PC-9 (cell line): Measurements from ENCODE around the gene PER1. TPM values are rescaled to one million over a fixed set of nuclear protein-coding genes. Genes with fewer than 3 reads are reported as not detected.

ENCODE experiments used
- BruUV-seq: library from RNA; stranded (reverse); fragments of 400-500 nt; replicated peaks from 2 replicates; lab custom pipeline; 2021; lab: Mats Ljungman, UMichigan
- CTCF ChIA-PET: fragments of 300-600 bp; sonication (Branson Sonifier 250); formaldehyde crosslinking; loops from one replicate; lab custom pipeline; 2022; ENCODE audit warnings: antibody characterized with exemption; lab: Charles Lee
- POLR2A ChIA-PET: fragments of 300-600 bp; sonication (Branson Sonifier 250); formaldehyde crosslinking; loops from one replicate; lab custom pipeline; 2022; ENCODE audit warnings: antibody characterized with exemption; ENCODE audit not compliant: unreplicated experiment; lab: Charles Lee
- DNase-seq, 2 experiments: peaks; one replicate each; pipeline versions ENCODE4 v3.0.0 to v3.0.0-alpha.2; 2015 to 2022; ENCODE audit warnings: mixed read lengths in 1 of 2
- H2AFZ ChIP-seq: fragments of 200-600 bp; sonication (generic); 2 replicates; pipeline ENCODE4 v1.8.1; 2017; ENCODE audit warnings: antibody characterized with exemption
- H3F3A ChIP-seq: fragments of 200-600 bp; sonication (generic); 2 replicates; pipeline ENCODE4 v1.8.1; 2017; ENCODE audit warnings: antibody characterized with exemption, mild to moderate bottlenecking, low read depth; ENCODE audit not compliant: insufficient read depth
- H3K27ac ChIP-seq: fragments of 200-600 bp; sonication (generic); 2 replicates; pipeline ENCODE4 v1.6.1; 2016; ENCODE audit warnings: mixed run types
- H3K27me3 ChIP-seq: fragments of 200-600 bp; sonication (generic); 2 replicates; pipeline ENCODE4 v1.6.1; 2016; ENCODE audit warnings: low read depth, mixed run types; ENCODE audit not compliant: insufficient read depth
- H3K36me3 ChIP-seq: fragments of 200-600 bp; sonication (generic); 2 replicates; pipeline ENCODE4 v1.6.1; 2016; ENCODE audit warnings: low read depth, mixed run types
- H3K4me1 ChIP-seq: fragments of 200-600 bp; sonication (generic); replicated peaks from 2 replicates; pipeline ENCODE4 v1.6.1; 2016; ENCODE audit warnings: mixed run types; ENCODE audit not compliant: insufficient read depth
- H3K4me2 ChIP-seq: fragments of 200-600 bp; sonication (generic); 2 replicates; pipeline ENCODE4 v1.6.1; 2017; ENCODE audit warnings: mixed run types
- H3K4me3 ChIP-seq: fragments of 200-600 bp; sonication (generic); 2 replicates; pipeline ENCODE4 v1.6.1; 2016; ENCODE audit warnings: mixed run types
- H3K79me2 ChIP-seq: fragments of 200-600 bp; sonication (generic); 2 replicates; pipeline ENCODE4 v1.6.1; 2017; ENCODE audit warnings: low read depth, mixed run types
- H3K9me2 ChIP-seq: fragments of 200-600 bp; sonication (generic); 2 replicates; pipeline ENCODE4 v1.8.1; 2017; ENCODE audit warnings: mild to moderate bottlenecking; ENCODE audit not compliant: insufficient read depth
- H3K9me3 ChIP-seq: fragments of 200-600 bp; sonication (generic); 2 replicates; pipeline ENCODE4 v1.8.1; 2016; ENCODE audit warnings: low read depth; ENCODE audit not compliant: insufficient read depth
- H4K20me1 ChIP-seq: fragments of 200-600 bp; sonication (generic); 2 replicates; pipeline ENCODE4 v1.8.1; 2017; ENCODE audit not compliant: insufficient read depth
- CTCF ChIP-seq: fragments of 200-600 bp; sonication (generic); conservative IDR thresholded peaks from 2 replicates; pipeline ENCODE4 v1.6.1; 2017; ENCODE audit warnings: mixed run types, antibody characterized with exemption, mild to moderate bottlenecking, moderate library complexity
- EZH2 ChIP-seq: fragments of 200-600 bp; sonication (generic); IDR thresholded peaks from 2 replicates; pipeline ENCODE4 v1.8.0; 2017; ENCODE audit warnings: antibody characterized with exemption, low read depth
- intact Hi-C: fragments of 100-400 bp; cut with micrococcal nuclease; formaldehyde crosslinking; loops from one replicate; pipeline ENCODE4 v1.10.0; 2022; ENCODE audit not compliant: unreplicated experiment
- total RNA-seq: library from RNA; stranded (reverse); gene quantifications from 2 replicates; pipeline ENCODE4 v1.2.3, GENCODE V29; 2021

The PER1 gene
- total RNA-seq, 1 experiment from 2014 or later = 60.2 TPM

GRCh38 chr17:8119581-8120519 lies 32.4 kb downstream of the PER1 start:
- H4K20me1 ChIP-seq = peaks cover 5% of the 10 kb centered on the region; the same call in 1 of the 2 replicates
- peak overlapping the region; percentile 73 for H2AFZ ChIP-seq
- CTCF ChIA-PET = interaction anchor here (0.6 to 2.1 kb wide), 6 partner anchors 18 to 102 kb away, joined by 3 to 8 read pairs (median 4); partner anchors contain the start of gene AURKB
- no TSS peak for BruUV-seq
- H3K4me1 ChIP-seq = peaks cover 18% of the 10 kb centered on the region
- no peaks in the 10 kb centered on the region for H3K36me3 ChIP-seq
- H3K27me3 ChIP-seq = no peaks in the 10 kb centered on the region
- peak; percentile 81 to 93 for DNase-seq
- H3K9me2 ChIP-seq = no peaks in the 10 kb centered on the region
- H3F3A ChIP-seq = peaks cover 30% of the 10 kb centered on the region
- TF ChIP-seq CTCF (no peak), EZH2 (no peak)
- intact Hi-C loops = loop anchor here (1.0 to 5.0 kb wide), 9 partner anchors 18 to 373 kb away; partner anchors contain the start of gene RPL26
- no peaks in the 10 kb centered on the region for H3K79me2 ChIP-seq
- H3K4me2 ChIP-seq = peak overlapping the region; percentile 95
- POLR2A ChIA-PET = interaction anchor here (0.5 to 1.3 kb wide), 4 partner anchors 36 to 1430 kb away, joined by 3 to 4 read pairs (median 4); partner anchors contain the start of gene NDEL1
- peak overlapping the region; percentile 87 for H3K27ac ChIP-seq
- peak overlapping the region; percentile 87 for H3K4me3 ChIP-seq
- H3K9me3 ChIP-seq = no peaks in the 10 kb centered on the region

GRCh38 chr17:8118769-8119580 lies 33.2 kb downstream of the PER1 start:
- peak overlapping the region; percentile 87 for H3K27ac ChIP-seq
- no peaks in the 10 kb centered on the region for H3K9me3 ChIP-seq
- peak overlapping the region; percentile 72 for H2AFZ ChIP-seq
- no peaks in the 10 kb centered on the region for H3K79me2 ChIP-seq
- H3F3A ChIP-seq = peaks cover 30% of the 10 kb centered on the region
- intact Hi-C loops = loop anchor here (1.0 to 5.0 kb wide), 6 partner anchors 38 to 372 kb away; partner anchors contain the start of gene RPL26
- H3K36me3 ChIP-seq = no peaks in the 10 kb centered on the region
- POLR2A ChIA-PET = interaction anchor here (0.6 to 1.3 kb wide), 4 partner anchors 25 to 1431 kb away, joined by 3 to 4 read pairs (median 4); no protein-coding TSS in a partner anchor
- H3K4me3 ChIP-seq = peak overlapping the region; percentile 87
- peak; percentile 67 to 87 for DNase-seq
- peak overlapping the region; percentile 95 for H3K4me2 ChIP-seq
- TF ChIP-seq EZH2 (no peak), CTCF (peak; percentile 74)
- CTCF ChIA-PET = interaction anchor here (0.6 to 2.1 kb wide), 7 partner anchors 19 to 716 kb away, joined by 3 to 8 read pairs (median 4); partner anchors contain the start of gene AURKB
- no TSS peak for BruUV-seq
- peaks cover 5% of the 10 kb centered on the region; the same call in 1 of the 2 replicates for H4K20me1 ChIP-seq
- H3K27me3 ChIP-seq = no peaks in the 10 kb centered on the region
- no peaks in the 10 kb centered on the region for H3K9me2 ChIP-seq
- H3K4me1 ChIP-seq = peaks cover 11% of the 10 kb centered on the region
